Central memory CD8-positive, alpha-beta T cell (primary cell): ENCODE results near the gene TRIM49C.
"Not testable (repeated sequence)": the region's sequence is repeated elsewhere in the genome, so short reads cannot be mapped to it uniquely, and the experiment has no call there.

Source experiments
- ATAC-seq: fragments of 150-1000 bp; cut with Tn5 transposase; replicated peaks from 2 replicates; pipeline ENCODE4 v1.10.0; 2022; ENCODE audit warnings: mild to moderate bottlenecking, moderate FRiP score, moderate number of reproducible peaks; ENCODE audit not compliant: poor library complexity, severe bottlenecking; ENCODE audit errors: extremely low read depth
- DNase-seq, 2 donors: peaks; one replicate each; pipeline ENCODE4 v3.0.0; 2021; ENCODE audit warnings: low spot score in 2 of 2
- H3K27ac Mint-ChIP-seq: one replicate; pipeline ENCODE4 v1.8.0; 2022; ENCODE audit warnings: low read depth, mild to moderate bottlenecking, moderate library complexity, mixed read lengths
- H3K27me3 Mint-ChIP-seq: one replicate; pipeline ENCODE4 v1.8.0; 2022; ENCODE audit warnings: mixed read lengths
- H3K36me3 Mint-ChIP-seq: one replicate; pipeline ENCODE4 v1.8.0; 2022; ENCODE audit warnings: mild to moderate bottlenecking, moderate library complexity, mixed read lengths; ENCODE audit not compliant: insufficient read depth
- H3K4me1 Mint-ChIP-seq: one replicate; pipeline ENCODE4 v1.8.0; 2022; ENCODE audit warnings: mixed read lengths
- H3K4me3 Mint-ChIP-seq: one replicate; pipeline ENCODE4 v1.8.0; 2022; ENCODE audit warnings: mild to moderate bottlenecking, moderate library complexity, mixed read lengths
- H3K9me3 Mint-ChIP-seq: one replicate; pipeline ENCODE4 v1.8.0; 2022; ENCODE audit warnings: mixed read lengths

TRIM49C gene

GRCh38 chr11:90030806-90031205 is at the start of gene TRIM49C:
TRIM49C (plus strand) TSS chr11:90031106; CDS start chr11:90035212, 4,106 bp downstream.
- H3K27me3 Mint-ChIP-seq, H3K36me3 Mint-ChIP-seq, ATAC-seq, H3K27ac Mint-ChIP-seq, H3K4me1 Mint-ChIP-seq, H3K9me3 Mint-ChIP-seq, DNase-seq, H3K4me3 Mint-ChIP-seq: not testable (repeated sequence)

- DNase-seq, H3K27ac Mint-ChIP-seq, H3K4me3 Mint-ChIP-seq, H3K36me3 Mint-ChIP-seq, ATAC-seq, H3K9me3 Mint-ChIP-seq, H3K27me3 Mint-ChIP-seq, H3K4me1 Mint-ChIP-seq: not testable (repeated sequence)
Observed at GRCh38 chr11:90024184-90024583, 6.7 kb upstream of the TRIM49C start.

- not testable (repeated sequence) for H3K27ac Mint-ChIP-seq, DNase-seq, H3K36me3 Mint-ChIP-seq, ATAC-seq, H3K27me3 Mint-ChIP-seq, H3K9me3 Mint-ChIP-seq, H3K4me1 Mint-ChIP-seq, H3K4me3 Mint-ChIP-seq
Observed at GRCh38 chr11:90051591-90052209, 20.8 kb downstream of the TRIM49C start.

GRCh38 chr11:90052311-90052710 is 21.4 kb downstream of the TRIM49C start:
- ATAC-seq, H3K4me1 Mint-ChIP-seq, H3K27me3 Mint-ChIP-seq, H3K27ac Mint-ChIP-seq, H3K9me3 Mint-ChIP-seq, H3K4me3 Mint-ChIP-seq, DNase-seq, H3K36me3 Mint-ChIP-seq: not testable (repeated sequence)

- DNase-seq, H3K4me3 Mint-ChIP-seq, H3K36me3 Mint-ChIP-seq, H3K4me1 Mint-ChIP-seq, H3K27me3 Mint-ChIP-seq, ATAC-seq, H3K27ac Mint-ChIP-seq, H3K9me3 Mint-ChIP-seq: not testable (repeated sequence)
Observed at GRCh38 chr11:90053545-90053944, 22.6 kb downstream of the TRIM49C start.

- not testable (repeated sequence) for H3K9me3 Mint-ChIP-seq, H3K27me3 Mint-ChIP-seq, H3K4me3 Mint-ChIP-seq, DNase-seq, ATAC-seq, H3K27ac Mint-ChIP-seq, H3K4me1 Mint-ChIP-seq, H3K36me3 Mint-ChIP-seq
Observed at GRCh38 chr11:90085650-90086049, 54.7 kb downstream of the TRIM49C start, which contains the start of gene UBTFL1. UBTFL1 (plus strand) TSS chr11:90085950; CDS start chr11:90085950, 0 bp downstream.

GRCh38 chr11:90088731-90089130 is 57.8 kb downstream of the TRIM49C start:
- H3K27me3 Mint-ChIP-seq, H3K4me3 Mint-ChIP-seq, H3K4me1 Mint-ChIP-seq, H3K27ac Mint-ChIP-seq, DNase-seq, H3K9me3 Mint-ChIP-seq, ATAC-seq, H3K36me3 Mint-ChIP-seq: not testable (repeated sequence)
